ACHN (cell line): ENCODE results near the gene ZNF787.
"Not testable (repeated sequence)": the region's sequence is repeated elsewhere in the genome, so short reads cannot be mapped to it uniquely, and the experiment has no call there.

Experiments used
- DNase-seq: peaks from one replicate; pipeline ENCODE4 v3.0.0-alpha.2; 2015
- in situ Hi-C: cut with HindIII; loops from 2 replicates; pipeline ENCODE4 v1.10.0; 2017; ENCODE audit warnings: low sequenced_read_pairs, low pct_ligation_motif_present, low pct_unique_long_range_greater_than_20kb

The ZNF787 gene

GRCh38 chr19:56098237-56098636, 22.9 kb downstream of the ZNF787 start:
- in situ Hi-C loops, DNase-seq: not testable (repeated sequence)

- in situ Hi-C loops = no loop called here
- DNase-seq = no peak
Observed at GRCh38 chr19:56097776-56098175, 23.3 kb downstream of the ZNF787 start.

GRCh38 chr19:56097306-56097705, 23.8 kb downstream of the ZNF787 start:
- no peak for DNase-seq
- in situ Hi-C loops = no loop called here

- in situ Hi-C loops = no loop called here
- DNase-seq = no peak
Observed at GRCh38 chr19:56096665-56097064, 24.4 kb downstream of the ZNF787 start.

- no peak for DNase-seq
- in situ Hi-C loops = no loop called here
Observed at GRCh38 chr19:56094449-56094848, 26.6 kb downstream of the ZNF787 start.

GRCh38 chr19:56092685-56093631, 28.1 kb downstream of the ZNF787 start:
- DNase-seq = no peak
- in situ Hi-C loops = no loop called here

GRCh38 chr19:56091751-56092546, 29.1 kb downstream of the ZNF787 start:
- no peak for DNase-seq
- in situ Hi-C loops = no loop called here

GRCh38 chr19:56091066-56091490, 30.0 kb downstream of the ZNF787 start:
- in situ Hi-C loops = no loop called here
- no peak for DNase-seq

- in situ Hi-C loops = no loop called here
- DNase-seq = no peak
Observed at GRCh38 chr19:56089344-56089743, 31.8 kb downstream of the ZNF787 start.

GRCh38 chr19:56088497-56089215, 32.4 kb downstream of the ZNF787 start:
- no peak for DNase-seq
- in situ Hi-C loops = no loop called here

GRCh38 chr19:56087647-56088496, 33.2 kb downstream of the ZNF787 start:
- in situ Hi-C loops = no loop called here
- DNase-seq = no peak

GRCh38 chr19:56086671-56087430, 34.2 kb downstream of the ZNF787 start:
- in situ Hi-C loops = no loop called here

GRCh38 chr19:56085571-56086275, 35.4 kb downstream of the ZNF787 start:
- in situ Hi-C loops = no loop called here
- DNase-seq = no peak

More at GRCh38 chr19:56086671-56087430, 34.2 kb downstream of the ZNF787 start:
- DNase-seq = no peak

- in situ Hi-C loops = no loop called here
- no peak for DNase-seq
Observed at GRCh38 chr19:56084835-56085536, 36.1 kb downstream of the ZNF787 start.

GRCh38 chr19:56083668-56084067, 37.4 kb downstream of the ZNF787 start:
- in situ Hi-C loops = no loop called here

GRCh38 chr19:56080669-56081401, 40.3 kb downstream of the ZNF787 start:
- in situ Hi-C loops = no loop called here
- peak; percentile 42 for DNase-seq

More at GRCh38 chr19:56083668-56084067, 37.4 kb downstream of the ZNF787 start:
- no peak for DNase-seq
